ENCODE data around the gene C11orf97.

The C11orf97 gene

GRCh38 chr11:94511932-94512781 lies at the start of gene C11orf97:
C11orf97 (plus strand) TSS chr11:94512461; CDS start chr11:94512529, 68 bp downstream.
- no peaks in the 10 kb centered on the region for H3K9me3 ChIP-seq (ENCODE audit: control insufficient read depth, insufficient read depth, low read depth, low read length)
- peak within 1 kb of the TSS; percentile 57 for H3K4me3 ChIP-seq (ENCODE audit: low read depth, low read length)
- ChIA-PET CTCF (interaction anchor here (0.5 to 1.1 kb wide), 5 partner anchors 9 to 617 kb away, joined by 3 to 6 read pairs (median 4); no protein-coding TSS in a partner anchor), POLR2A (no interaction called here)
- H3K27ac ChIP-seq (ENCODE audit: extremely low read depth, low read depth, low read length): no peak within 1 kb of the TSS
- H3K36me3 ChIP-seq (ENCODE audit: control insufficient read depth in 2 of 2, insufficient read depth in 1 of 2, low read length in 2 of 2): no peaks in the 10 kb centered on the region
- H3K4me1 ChIP-seq (ENCODE audit: control insufficient read depth, insufficient read depth, low read length): 0 out of 2 replicates have a peak, but pooled peaks cover 5% of the 10 kb centered on the region
- TF ChIP-seq PBX3 (CRISPR knock-in tag; IDR thresholded peaks at IDR 0.05) (0 out of 2 replicates have a peak, but pooled peaks have one; percentile 36), ZNF747 (tag by site-specific recombination; IDR thresholded peaks at IDR 0.05) (no peak), ZBTB26 (tag by site-specific recombination; optimal IDR thresholded peaks at IDR 0.05) (peak; percentile 26), ZBTB20 (tag by site-specific recombination; IDR thresholded peaks at IDR 0.05) (peak; percentile 87), CTCF (tag by site-specific recombination; IDR thresholded peaks at IDR 0.05) (0 out of 2 replicates have a peak, but pooled peaks have one; percentile 18), ZIC2 (tag by site-specific recombination; IDR thresholded peaks at IDR 0.05) (peak; percentile 49; the same call in 1 of the 2 replicates)

- ChIA-PET POLR2A (no interaction called here), CTCF (no interaction called here)
- no peaks in the 10 kb centered on the region for H3K4me1 ChIP-seq (ENCODE audit: control insufficient read depth, insufficient read depth, low read length)
- H3K27ac ChIP-seq (ENCODE audit: extremely low read depth, low read depth, low read length): no peak overlapping the region
- TF ChIP-seq ZNF785 (tag by site-specific recombination; IDR thresholded peaks at IDR 0.05): no peak
- no peak for TF ChIP-seq ZNF529 (tag by site-specific recombination; IDR thresholded peaks at IDR 0.05; ENCODE audit: insufficient replicate concordance)
- no peak for TF ChIP-seq ZNF138 (tag by site-specific recombination; IDR thresholded peaks at IDR 0.05; ENCODE audit: borderline replicate concordance)
- TF ChIP-seq ZNF423 (tag by site-specific recombination; IDR thresholded peaks at IDR 0.05): no peak
- TF ChIP-seq ZNF416 (tag by site-specific recombination; IDR thresholded peaks at IDR 0.05): no peak
- no peaks in the 10 kb centered on the region for H3K9me3 ChIP-seq (ENCODE audit: control insufficient read depth, insufficient read depth, low read depth, low read length)
- H3K4me3 ChIP-seq (ENCODE audit: low read depth, low read length): no peak overlapping the region
- H3K36me3 ChIP-seq (ENCODE audit: control insufficient read depth in 2 of 2, insufficient read depth in 1 of 2, low read length in 2 of 2): peaks cover 0 to 88% of the 10 kb centered on the region in 2 experiments; a peak in 1 of 3 replicates
Observed at GRCh38 chr11:94469416-94469815, 42.8 kb upstream of the C11orf97 start.

GRCh38 chr11:94472916-94473799 lies 39.1 kb upstream of the C11orf97 start:
- Histone ChIP-seq H3K36me3 (ENCODE audit: control insufficient read depth in 2 of 2, insufficient read depth in 1 of 2, low read length in 2 of 2) (peaks cover 5 to 80% of the 10 kb centered on the region in 2 experiments), H3K4me3 (ENCODE audit: low read depth, low read length) (no peak overlapping the region), H3K9me3 (ENCODE audit: control insufficient read depth, insufficient read depth, low read depth, low read length) (no peaks in the 10 kb centered on the region), H3K4me1 (ENCODE audit: control insufficient read depth, insufficient read depth, low read length) (no peaks in the 10 kb centered on the region), H3K27ac (ENCODE audit: extremely low read depth, low read depth, low read length) (no peak overlapping the region)
- ChIA-PET CTCF (no interaction called here), POLR2A (no interaction called here)
- no peak for TF ChIP-seq ZNF16 (tag by site-specific recombination; IDR thresholded peaks at IDR 0.05; ENCODE audit: low read depth)
- TF ChIP-seq ZSCAN4 (tag by site-specific recombination; IDR thresholded peaks at IDR 0.05): no peak
- TF ChIP-seq ZNF146 (tag by site-specific recombination; IDR thresholded peaks at IDR 0.05): no peak
- no peak for TF ChIP-seq TSHZ1 (tag by site-specific recombination; IDR thresholded peaks at IDR 0.05; ENCODE audit: borderline replicate concordance)
- TF ChIP-seq ZNF174 (tag by site-specific recombination; IDR thresholded peaks at IDR 0.05): no peak
- no peak for TF ChIP-seq ZNF544 (tag by site-specific recombination; IDR thresholded peaks at IDR 0.05)
- no peak for TF ChIP-seq ZNF624 (tag by site-specific recombination; IDR thresholded peaks at IDR 0.05)
- no peak for TF ChIP-seq FEZF1 (tag by site-specific recombination; IDR thresholded peaks at IDR 0.05)
- TF ChIP-seq ZNF426 (tag by site-specific recombination; IDR thresholded peaks at IDR 0.05): no peak
